ENCODE data around the gene REEP6.
"Not testable (repeated sequence)": the region's sequence is repeated elsewhere in the genome, so short reads cannot be mapped to it uniquely, and the experiment has no call there.

REEP6 gene

DNA sequence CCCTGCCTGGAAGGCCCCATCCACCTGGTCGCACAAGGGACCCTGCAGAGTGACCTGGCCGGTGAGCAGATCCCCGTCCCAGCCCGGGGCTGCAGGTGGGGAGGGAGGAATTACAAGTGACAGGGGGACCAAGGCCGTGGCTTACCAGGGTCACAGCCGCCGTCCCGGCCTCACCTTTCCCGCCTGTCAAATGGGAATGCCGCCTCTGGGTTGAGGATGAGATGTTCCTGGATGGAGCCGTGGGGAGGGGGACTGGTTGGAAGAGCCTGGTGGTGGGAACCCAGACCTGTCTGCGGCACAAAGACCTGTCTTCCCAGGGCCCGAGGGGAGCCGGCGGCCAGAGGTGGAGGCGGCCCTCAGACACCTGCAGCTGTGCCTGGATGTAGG is 38.4 kb downstream of the REEP6 start:
- TF ChIP-seq CTCF (IDR thresholded peaks at IDR 0.05; ENCODE audit: low read depth, low read length, missing control alignments): no peak
- no peak for DNase-seq (ENCODE audit: low read depth)
- H3K4me3 ChIP-seq (ENCODE audit: low read depth, low read length): no peak overlapping the region

DNA sequence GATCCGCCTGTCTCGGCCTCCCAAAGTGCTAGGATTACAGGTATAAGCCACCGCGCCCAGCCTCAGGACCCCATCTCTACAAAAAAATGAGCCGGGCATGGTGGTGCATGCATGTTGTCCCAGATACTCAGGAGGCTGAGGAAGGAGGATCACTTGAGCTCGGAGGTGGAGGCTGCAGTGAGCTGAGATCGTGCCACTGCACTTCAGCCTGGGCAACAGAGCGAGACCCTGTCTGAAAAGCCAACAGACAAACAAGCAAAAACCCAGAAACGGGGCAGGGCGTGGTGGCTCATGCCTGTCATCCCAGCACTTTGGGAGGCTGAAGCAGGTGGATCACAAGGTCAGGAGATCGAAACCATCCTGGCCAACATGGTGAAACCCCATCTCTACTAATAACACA is 39.9 kb downstream of the REEP6 start:
- DNase-seq (ENCODE audit: low read depth); H3K4me3 ChIP-seq (ENCODE audit: low read depth, low read length): not testable (repeated sequence)

DNA sequence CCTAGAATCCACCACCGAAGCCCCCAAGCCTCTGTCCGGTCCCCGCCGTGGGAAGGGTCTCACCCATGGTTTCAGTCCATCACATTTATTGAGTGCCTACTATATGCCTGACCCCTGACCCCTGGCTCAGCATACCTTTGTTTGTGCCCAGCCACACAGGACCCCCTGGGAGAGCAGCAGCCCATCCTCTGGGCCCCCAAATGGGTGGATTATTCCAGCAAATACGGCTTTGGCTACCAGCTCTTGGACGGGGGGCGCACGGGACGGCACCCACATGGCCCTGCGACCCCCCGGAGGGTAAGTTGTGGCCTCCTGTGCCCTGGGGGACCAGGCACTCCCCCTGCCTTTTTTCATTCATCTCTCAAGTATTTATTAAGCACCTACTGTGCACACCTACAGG is 40.6 kb downstream of the REEP6 start:
- H3K4me3 ChIP-seq (ENCODE audit: low read depth, low read length): no peak overlapping the region
- DNase-seq (ENCODE audit: low read depth): no peak
- TF ChIP-seq CTCF (IDR thresholded peaks at IDR 0.05; ENCODE audit: low read depth, low read length, missing control alignments): no peak

- H3K4me3 ChIP-seq (ENCODE audit: low read depth, low read length): no peak overlapping the region
- DNase-seq (ENCODE audit: low read depth): no peak
- no peak for TF ChIP-seq CTCF (IDR thresholded peaks at IDR 0.05; ENCODE audit: low read depth, low read length, missing control alignments)
Observed at GRCh38 chr19:1532003-1532402, 41.0 kb downstream of the REEP6 start.

- no peak for DNase-seq (ENCODE audit: low read depth)
- TF ChIP-seq CTCF (IDR thresholded peaks at IDR 0.05; ENCODE audit: low read depth, low read length, missing control alignments): no peak
- H3K4me3 ChIP-seq (ENCODE audit: low read depth, low read length): no peak overlapping the region
Observed at GRCh38 chr19:1533510-1534150, 42.6 kb downstream of the REEP6 start.

DNA sequence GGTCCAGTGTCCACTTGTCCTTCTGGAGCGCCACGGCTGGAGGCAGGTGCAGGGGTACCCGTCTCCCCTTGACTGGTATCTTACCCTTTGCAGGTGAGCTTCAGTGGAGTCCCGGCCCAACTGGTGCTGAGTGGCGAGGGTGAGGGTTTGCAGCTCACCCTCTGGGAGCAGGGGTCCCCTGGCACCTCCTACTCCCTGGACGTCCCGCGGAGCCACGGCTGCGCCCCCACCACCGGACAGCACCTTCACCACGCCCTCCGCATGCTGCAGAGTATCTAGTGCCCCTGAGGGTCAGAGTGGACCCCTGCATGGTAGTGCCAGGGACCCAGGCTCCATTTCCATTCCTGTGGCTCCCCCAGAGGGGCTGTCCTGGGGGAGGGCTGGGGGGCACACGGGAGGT is 44.0 kb downstream of the REEP6 start:
- DNase-seq (ENCODE audit: low read depth): no peak
- no peak for TF ChIP-seq CTCF (IDR thresholded peaks at IDR 0.05; ENCODE audit: low read depth, low read length, missing control alignments)
- no peak overlapping the region for H3K4me3 ChIP-seq (ENCODE audit: low read depth, low read length)

DNA sequence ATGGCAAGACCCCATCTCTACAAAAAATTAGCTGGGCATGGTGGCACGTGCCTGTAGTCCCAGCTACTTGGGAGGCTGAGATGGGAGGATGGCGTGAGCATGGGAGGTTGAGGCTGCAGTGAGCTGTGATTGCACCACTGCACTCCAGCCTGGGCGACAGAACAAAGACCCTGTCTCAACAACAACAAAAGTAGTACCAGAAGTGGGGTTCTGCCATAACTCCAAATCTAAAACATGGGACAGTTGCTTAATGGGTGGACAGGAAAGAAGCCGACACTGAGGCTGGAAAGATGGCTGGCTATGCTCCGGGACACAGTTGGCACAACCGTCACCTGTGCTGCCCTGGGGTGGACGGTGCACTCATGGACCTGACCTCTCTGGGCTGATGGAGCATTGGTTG is 44.7 kb downstream of the REEP6 start:
- not testable (repeated sequence) for H3K4me3 ChIP-seq (ENCODE audit: low read depth, low read length); DNase-seq (ENCODE audit: low read depth)

- TF ChIP-seq CTCF (IDR thresholded peaks at IDR 0.05; ENCODE audit: low read depth, low read length, missing control alignments): no peak
- DNase-seq (ENCODE audit: low read depth): no peak
- H3K4me3 ChIP-seq (ENCODE audit: low read depth, low read length): no peak overlapping the region
Observed at GRCh38 chr19:1538978-1539377, 48.0 kb downstream of the REEP6 start.

DNA sequence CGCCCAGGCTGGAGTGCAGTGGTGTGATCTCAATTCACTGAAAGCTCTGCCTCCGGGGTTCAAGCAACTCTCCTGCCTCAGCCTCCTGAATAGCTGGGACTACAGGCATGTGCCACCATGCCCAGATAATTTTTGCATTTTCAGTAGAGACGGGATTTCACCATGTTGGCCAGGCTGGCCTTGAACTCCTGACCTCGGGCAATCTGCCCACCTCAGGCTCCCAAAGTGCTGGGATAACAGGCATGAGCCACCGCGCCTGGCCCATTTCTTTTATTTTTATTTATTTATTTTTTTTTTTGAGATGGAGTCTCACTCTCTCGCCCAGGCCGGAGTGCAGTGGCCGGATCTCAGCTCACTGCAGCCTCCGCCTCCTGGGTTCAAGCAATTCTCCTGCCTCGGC is 48.8 kb downstream of the REEP6 start:
- not testable (repeated sequence) for DNase-seq (ENCODE audit: low read depth); H3K4me3 ChIP-seq (ENCODE audit: low read depth, low read length)

All from GM12864 (cell line).